ENCODE data around the gene PRR20E. TPM values are rescaled to one million over a fixed set of nuclear protein-coding genes. Genes with fewer than 3 reads are reported as not detected.
"Not testable (repeated sequence)": the region's sequence is repeated elsewhere in the genome, so short reads cannot be mapped to it uniquely, and the experiment has no call there.

The PRR20E gene
- total RNA-seq (2013) = not detected
- polyA plus RNA-seq (not detected), polyA minus RNA-seq (not detected in 2 replicates), total RNA-seq (0 reads per million in 11 experiments)

DNA sequence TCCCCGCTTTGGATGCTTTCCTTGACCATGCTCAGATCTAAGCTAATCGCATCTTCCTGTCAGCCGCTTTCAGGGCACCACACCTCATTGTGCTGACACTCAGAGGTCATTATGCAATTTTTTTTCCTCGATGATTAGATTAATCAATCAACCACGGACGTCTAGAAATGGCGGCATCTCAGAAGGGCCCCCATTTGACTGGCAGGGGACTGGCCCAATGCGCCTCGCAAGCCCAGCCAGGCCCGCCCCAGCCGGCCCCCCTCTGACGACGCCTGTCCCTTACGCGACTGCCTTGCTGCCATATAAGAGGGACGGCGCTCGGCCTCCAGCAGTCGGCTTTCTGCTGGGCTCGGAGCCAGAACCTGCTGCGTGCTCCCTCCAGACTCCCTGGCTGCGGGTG, at the start of gene PRR20E:
TSS of gene PRR20E (plus strand) at position 301 of the 400 bp plus-strand sequence. CDS start 387 bp downstream, outside the sequence.
- not testable (repeated sequence) for H3K36me3 Mint-ChIP-seq
- no CpG with 5 or more reads among the region's 22 CpGs for WGBS (ENCODE audit: insufficient coverage)

DNA sequence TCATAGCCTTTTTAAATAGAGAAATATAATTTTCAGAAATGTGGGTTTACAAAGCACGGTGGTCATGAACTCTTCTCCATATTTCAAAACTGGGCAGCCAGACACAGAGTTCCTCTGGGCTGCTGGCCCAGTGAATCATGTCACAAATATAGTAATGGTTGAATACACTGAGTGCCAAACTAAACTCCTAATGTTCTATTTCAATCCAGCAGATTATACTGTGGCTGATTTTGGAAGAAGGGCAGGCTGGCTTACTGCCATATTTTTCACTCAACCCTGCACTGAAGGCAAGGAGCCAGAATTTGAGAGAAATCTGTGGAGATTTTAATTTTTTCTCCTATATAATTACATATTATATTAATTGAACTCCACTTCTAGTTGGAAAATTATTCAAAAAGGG, 43.3 kb upstream of the PRR20E start:
- no CpG with 5 or more reads among the region's 1 CpG for WGBS (ENCODE audit: insufficient coverage)
- H2AFZ ChIP-seq (ENCODE audit: insufficient read depth, low read depth, low read length, poor library complexity, severe bottlenecking) = no peak overlapping the region
- no peak overlapping the region for H3K4me3 Mint-ChIP-seq
- H4K20me1 ChIP-seq (ENCODE audit: insufficient read depth, low read length) = no peaks in the 10 kb centered on the region
- H3K79me2 ChIP-seq (ENCODE audit: insufficient read depth, low read length) = no peaks in the 10 kb centered on the region
- peaks cover 11 to 12% of the 10 kb centered on the region in 2 donors for H3K9me3 ChIP-seq (replicated peaks in 1 of 2; ENCODE audit: control insufficient read depth in 1 of 2, insufficient read depth in 1 of 2, low read length in 2 of 2)
- TF ChIP-seq, protein P1, sequence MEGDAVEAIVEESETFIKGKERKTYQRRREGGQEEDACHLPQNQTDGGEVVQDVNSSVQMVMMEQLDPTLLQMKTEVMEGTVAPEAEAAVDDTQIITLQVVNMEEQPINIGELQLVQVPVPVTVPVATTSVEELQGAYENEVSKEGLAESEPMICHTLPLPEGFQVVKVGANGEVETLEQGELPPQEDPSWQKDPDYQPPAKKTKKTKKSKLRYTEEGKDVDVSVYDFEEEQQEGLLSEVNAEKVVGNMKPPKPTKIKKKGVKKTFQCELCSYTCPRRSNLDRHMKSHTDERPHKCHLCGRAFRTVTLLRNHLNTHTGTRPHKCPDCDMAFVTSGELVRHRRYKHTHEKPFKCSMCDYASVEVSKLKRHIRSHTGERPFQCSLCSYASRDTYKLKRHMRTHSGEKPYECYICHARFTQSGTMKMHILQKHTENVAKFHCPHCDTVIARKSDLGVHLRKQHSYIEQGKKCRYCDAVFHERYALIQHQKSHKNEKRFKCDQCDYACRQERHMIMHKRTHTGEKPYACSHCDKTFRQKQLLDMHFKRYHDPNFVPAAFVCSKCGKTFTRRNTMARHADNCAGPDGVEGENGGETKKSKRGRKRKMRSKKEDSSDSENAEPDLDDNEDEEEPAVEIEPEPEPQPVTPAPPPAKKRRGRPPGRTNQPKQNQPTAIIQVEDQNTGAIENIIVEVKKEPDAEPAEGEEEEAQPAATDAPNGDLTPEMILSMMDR (IDR thresholded peaks at IDR 0.05) = no peak
- intact Hi-C loops (cut with micrococcal nuclease) = no loop called here
- H3K27me3 Mint-ChIP-seq (ENCODE audit: low read depth in 3 of 3) = no peaks in the 10 kb centered on the region
- DNase-seq = no peak
- no peak overlapping the region for H3K9ac ChIP-seq (ENCODE audit: insufficient read depth, low read length, poor library complexity, severe bottlenecking)
- H3K27ac ChIP-seq (ENCODE audit: low read depth in 1 of 2, low read length in 2 of 2) = no peak overlapping the region
- H3K4me2 ChIP-seq (replicated peaks; ENCODE audit: extremely low read depth, low read length, poor library complexity, severe bottlenecking) = no peak overlapping the region
- H3K27ac Mint-ChIP-seq = no peak overlapping the region
- no peaks in the 10 kb centered on the region for H3K36me3 Mint-ChIP-seq
- H3K27me3 ChIP-seq (ENCODE audit: control insufficient read depth in 2 of 2, insufficient read depth in 2 of 2, low read length in 2 of 2) = no peaks in the 10 kb centered on the region
- no peaks in the 10 kb centered on the region for H3K4me1 ChIP-seq (ENCODE audit: control insufficient read depth in 1 of 2, insufficient read depth in 2 of 2, low read length in 2 of 2)
- H3K9me3 Mint-ChIP-seq = peaks cover 0 to 6% (median 3%) of the 10 kb centered on the region in 7 donors
- no peaks in the 10 kb centered on the region for H3K36me3 ChIP-seq (replicated peaks in 1 of 2; ENCODE audit: control insufficient read depth in 1 of 2, insufficient read depth in 2 of 2, low read length in 2 of 2)
- H3K4me1 Mint-ChIP-seq = no peaks in the 10 kb centered on the region
- H3K4me3 ChIP-seq (replicated peaks in 1 of 3; ENCODE audit: low read depth in 2 of 3, low read length in 3 of 3) = no peak overlapping the region

More for the DNA sequence above, at the start of gene PRR20E:
- H3K9me3 ChIP-seq (replicated peaks in 1 of 2; ENCODE audit: control insufficient read depth in 1 of 2, insufficient read depth in 1 of 2, low read length in 2 of 2); H2AFZ ChIP-seq (ENCODE audit: insufficient read depth, low read depth, low read length, poor library complexity, severe bottlenecking); DNase-seq; H3K27me3 Mint-ChIP-seq (ENCODE audit: low read depth in 3 of 3); H3K36me3 ChIP-seq (replicated peaks in 1 of 2; ENCODE audit: control insufficient read depth in 1 of 2, insufficient read depth in 2 of 2, low read length in 2 of 2); H3K79me2 ChIP-seq (ENCODE audit: insufficient read depth, low read length); H3K4me3 ChIP-seq (replicated peaks in 1 of 3; ENCODE audit: low read depth in 2 of 3, low read length in 3 of 3); H3K27ac ChIP-seq (ENCODE audit: low read depth in 1 of 2, low read length in 2 of 2); H3K27ac Mint-ChIP-seq; H3K4me1 Mint-ChIP-seq; H3K9me3 Mint-ChIP-seq; H3K9ac ChIP-seq (ENCODE audit: insufficient read depth, low read length, poor library complexity, severe bottlenecking); intact Hi-C loops (cut with micrococcal nuclease); H3K4me3 Mint-ChIP-seq; H4K20me1 ChIP-seq (ENCODE audit: insufficient read depth, low read length); H3K4me2 ChIP-seq (replicated peaks; ENCODE audit: extremely low read depth, low read length, poor library complexity, severe bottlenecking); H3K27me3 ChIP-seq (ENCODE audit: control insufficient read depth in 2 of 2, insufficient read depth in 2 of 2, low read length in 2 of 2); H3K4me1 ChIP-seq (ENCODE audit: control insufficient read depth in 1 of 2, insufficient read depth in 2 of 2, low read length in 2 of 2): not testable (repeated sequence)

Data from CD14-positive monocyte (primary cell).